ENCODE measurements around the gene NOL3. TPM values are rescaled to one million over a fixed set of nuclear protein-coding genes. Genes with fewer than 3 reads are reported as not detected.

The NOL3 gene
- polyA plus RNA-seq, 2 donors, result 36.7 to 59.0 TPM

DNA sequence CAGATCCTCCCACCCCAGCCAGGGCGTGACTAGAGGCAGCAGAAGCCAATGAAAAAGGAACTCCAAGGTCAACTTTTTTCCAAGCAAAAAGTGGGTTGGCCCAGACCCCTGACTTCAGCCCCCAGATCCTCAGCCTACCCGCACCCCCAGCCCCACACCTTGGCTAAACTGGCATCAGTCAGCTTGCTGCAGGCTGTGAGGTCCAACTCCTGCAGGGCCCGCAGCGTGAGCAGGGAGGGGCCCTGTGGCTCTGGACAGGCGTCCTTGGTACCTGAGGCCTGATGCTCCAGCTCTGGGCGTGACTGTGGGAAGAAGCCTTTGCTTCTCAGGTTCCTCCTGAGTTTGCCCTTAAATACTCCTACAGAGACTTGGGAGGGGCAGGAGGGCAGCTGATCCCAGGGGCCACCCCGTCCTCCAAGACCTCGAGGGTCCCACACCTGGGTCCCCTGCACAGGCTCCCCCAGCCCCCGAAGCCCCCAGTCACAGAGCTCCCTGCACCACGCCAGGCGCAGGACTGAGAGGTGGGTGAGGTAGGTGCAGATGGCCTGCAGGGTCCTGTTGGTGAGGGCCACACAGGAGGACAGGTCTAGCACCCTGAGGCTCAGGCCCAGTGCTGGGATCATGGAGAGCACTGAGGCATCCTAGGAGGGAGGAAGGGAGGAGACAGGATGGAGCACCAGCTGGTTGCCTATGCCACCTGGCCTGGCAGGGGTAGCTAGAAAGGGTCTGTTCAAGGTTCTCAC is 38.0 kb downstream of the NOL3 start:
- Histone ChIP-seq H3K27me3 (ENCODE audit: control insufficient read depth in 1 of 2, insufficient read depth in 2 of 2, low read length in 2 of 2) (no peaks in the 10 kb centered on the region), H3K27ac (ENCODE audit: low read depth in 2 of 2, low read length in 1 of 2) (no peak overlapping the region), H3K4me3 (ENCODE audit: low read depth in 1 of 2, low read length in 2 of 2) (no peak overlapping the region), H3K9me3 (ENCODE audit: control insufficient read depth in 2 of 2, insufficient read depth in 1 of 2, low read depth in 1 of 2, low read length in 1 of 2) (no peaks in the 10 kb centered on the region), H3K36me3 (ENCODE audit: control insufficient read depth in 2 of 2, insufficient read depth in 2 of 2, low read length in 1 of 2) (peaks cover under 1 to 13% of the 10 kb centered on the region in 2 donors), H3K4me1 (ENCODE audit: control insufficient read depth in 2 of 2, insufficient read depth in 2 of 2, low read length in 1 of 2) (peaks cover 0 to 10% of the 10 kb centered on the region in 2 donors)
- WGBS, 2 donors, result 81 to 85% methylated on average over 11 of the region's 11 CpGs

GRCh38 chr16:67209565-67209964 is 39.2 kb downstream of the NOL3 start:
- Histone ChIP-seq H3K36me3 (ENCODE audit: control insufficient read depth in 2 of 2, insufficient read depth in 2 of 2, low read length in 1 of 2) (peaks cover 0 to 5% of the 10 kb centered on the region in 2 donors), H3K27me3 (ENCODE audit: control insufficient read depth in 1 of 2, insufficient read depth in 2 of 2, low read length in 2 of 2) (no peaks in the 10 kb centered on the region), H3K27ac (ENCODE audit: low read depth in 2 of 2, low read length in 1 of 2) (no peak overlapping the region), H3K4me3 (ENCODE audit: low read depth in 1 of 2, low read length in 2 of 2) (no peak overlapping the region), H3K9me3 (ENCODE audit: control insufficient read depth in 2 of 2, insufficient read depth in 1 of 2, low read depth in 1 of 2, low read length in 1 of 2) (no peaks in the 10 kb centered on the region), H3K4me1 (ENCODE audit: control insufficient read depth in 2 of 2, insufficient read depth in 2 of 2, low read length in 1 of 2) (peaks cover 0 to 10% of the 10 kb centered on the region in 2 donors)
- 87 to 91% methylated on average over 6 to 8 of the region's 8 CpGs for WGBS, 2 donors

DNA sequence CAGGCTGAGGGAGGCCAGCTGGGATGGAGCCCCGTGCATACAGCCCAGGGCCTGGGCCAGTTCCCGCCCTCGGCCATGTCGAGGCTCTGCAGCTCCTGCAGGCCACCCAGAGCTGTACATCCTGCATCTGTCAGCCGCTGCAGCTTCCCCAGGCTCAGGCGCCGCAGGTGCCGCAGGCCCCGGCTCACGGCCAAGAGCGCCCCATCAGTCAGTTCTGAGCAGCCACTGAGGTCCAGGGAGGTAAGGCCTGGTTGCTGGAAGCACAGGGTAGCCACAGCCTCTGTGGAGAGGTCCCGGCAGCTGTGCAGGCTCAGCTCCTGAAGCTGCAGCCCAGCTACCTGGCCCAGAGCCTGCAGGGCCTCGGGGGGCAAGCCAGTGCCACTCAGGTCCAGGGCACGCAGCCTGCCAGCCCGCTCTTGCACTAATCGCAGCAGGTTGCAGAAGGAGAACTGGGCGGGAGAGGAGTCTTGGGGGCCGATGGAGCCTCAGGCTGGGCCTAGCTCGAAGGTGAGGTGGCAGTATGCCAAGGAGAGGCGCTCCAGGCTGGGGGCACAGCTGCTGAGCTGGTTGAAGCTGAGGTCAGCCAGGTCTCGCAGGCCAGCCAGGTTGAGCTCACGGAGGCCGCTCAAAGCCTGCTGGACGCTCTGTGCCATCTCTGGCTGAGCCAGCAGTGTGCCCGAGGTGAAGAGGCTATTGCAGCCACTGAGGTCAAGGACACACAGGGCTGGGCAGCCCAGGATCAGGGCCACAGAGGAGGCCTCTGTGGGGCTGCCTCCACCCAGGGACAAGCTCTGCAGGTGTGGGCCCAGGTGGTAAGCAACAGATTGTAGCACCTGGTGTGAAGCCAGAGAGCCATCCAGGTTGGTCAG is 40.0 kb downstream of the NOL3 start:
- Histone ChIP-seq H3K4me3 (ENCODE audit: low read depth in 1 of 2, low read length in 2 of 2) (no peak overlapping the region), H3K27me3 (ENCODE audit: control insufficient read depth in 1 of 2, insufficient read depth in 2 of 2, low read length in 2 of 2) (no peaks in the 10 kb centered on the region), H3K4me1 (ENCODE audit: control insufficient read depth in 2 of 2, insufficient read depth in 2 of 2, low read length in 1 of 2) (peaks cover 0 to 10% of the 10 kb centered on the region in 2 donors), H3K36me3 (ENCODE audit: control insufficient read depth in 2 of 2, insufficient read depth in 2 of 2, low read length in 1 of 2) (peaks cover 0 to 5% of the 10 kb centered on the region in 2 donors), H3K27ac (ENCODE audit: low read depth in 2 of 2, low read length in 1 of 2) (no peak overlapping the region), H3K9me3 (ENCODE audit: control insufficient read depth in 2 of 2, insufficient read depth in 1 of 2, low read depth in 1 of 2, low read length in 1 of 2) (no peaks in the 10 kb centered on the region)
- 85 to 86% methylated on average over 22 to 25 of the region's 25 CpGs for WGBS, 2 donors

GRCh38 chr16:67211674-67212073 is 41.3 kb downstream of the NOL3 start:
- Histone ChIP-seq H3K4me1 (ENCODE audit: control insufficient read depth in 2 of 2, insufficient read depth in 2 of 2, low read length in 1 of 2) (peaks cover 0 to 10% of the 10 kb centered on the region in 2 donors), H3K9me3 (ENCODE audit: control insufficient read depth in 2 of 2, insufficient read depth in 1 of 2, low read depth in 1 of 2, low read length in 1 of 2) (no peaks in the 10 kb centered on the region), H3K36me3 (ENCODE audit: control insufficient read depth in 2 of 2, insufficient read depth in 2 of 2, low read length in 1 of 2) (peaks cover 0 to 2% of the 10 kb centered on the region in 2 donors), H3K4me3 (ENCODE audit: low read depth in 1 of 2, low read length in 2 of 2) (no peak overlapping the region), H3K27ac (ENCODE audit: low read depth in 2 of 2, low read length in 1 of 2) (no peak overlapping the region), H3K27me3 (ENCODE audit: control insufficient read depth in 1 of 2, insufficient read depth in 2 of 2, low read length in 2 of 2) (no peaks in the 10 kb centered on the region)
- 72 to 75% methylated on average over 7 of the region's 7 CpGs for WGBS, 2 donors

DNA sequence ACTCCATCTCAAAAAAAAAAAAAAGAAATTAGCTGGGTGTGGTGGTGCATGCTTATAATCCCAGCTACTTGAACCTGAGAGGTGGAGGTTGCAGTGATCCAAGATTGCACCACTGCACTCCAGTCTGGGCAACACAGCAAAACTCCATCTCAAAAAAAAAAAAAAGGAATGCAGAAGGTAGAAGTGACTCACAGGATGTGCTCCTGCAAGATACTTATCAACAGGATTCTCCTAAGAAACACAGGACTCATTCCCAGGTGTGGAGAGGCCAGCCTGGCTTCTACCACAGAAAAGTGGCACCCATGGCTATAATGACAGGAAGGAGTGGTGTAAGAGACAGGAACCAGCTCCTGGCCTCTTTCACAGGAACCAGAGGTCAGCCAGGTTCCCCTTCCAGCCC is 42.4 kb downstream of the NOL3 start:
- peaks cover 0 to 3% of the 10 kb centered on the region in 2 donors for H3K4me1 ChIP-seq (ENCODE audit: control insufficient read depth in 2 of 2, insufficient read depth in 2 of 2, low read length in 1 of 2)
- H3K9me3 ChIP-seq (ENCODE audit: control insufficient read depth in 2 of 2, insufficient read depth in 1 of 2, low read depth in 1 of 2, low read length in 1 of 2), result no peaks in the 10 kb centered on the region
- no peaks in the 10 kb centered on the region for H3K27me3 ChIP-seq (ENCODE audit: control insufficient read depth in 1 of 2, insufficient read depth in 2 of 2, low read length in 2 of 2)
- H3K27ac ChIP-seq (ENCODE audit: low read depth in 2 of 2, low read length in 1 of 2), result no peak overlapping the region
- H3K4me3 ChIP-seq (ENCODE audit: low read depth in 1 of 2, low read length in 2 of 2), result no peak overlapping the region
- peaks cover 2% of the 10 kb centered on the region in 2 donors for H3K36me3 ChIP-seq (ENCODE audit: control insufficient read depth in 2 of 2, insufficient read depth in 2 of 2, low read length in 1 of 2)

- 78 to 79% methylated on average over 8 of the region's 8 CpGs for WGBS, 2 donors
- no peak overlapping the region for H3K4me3 ChIP-seq (ENCODE audit: low read depth in 1 of 2, low read length in 2 of 2)
These were observed 43.1 kb downstream of the NOL3 start for GRCh38 chr16:67213197-67214019.

DNA sequence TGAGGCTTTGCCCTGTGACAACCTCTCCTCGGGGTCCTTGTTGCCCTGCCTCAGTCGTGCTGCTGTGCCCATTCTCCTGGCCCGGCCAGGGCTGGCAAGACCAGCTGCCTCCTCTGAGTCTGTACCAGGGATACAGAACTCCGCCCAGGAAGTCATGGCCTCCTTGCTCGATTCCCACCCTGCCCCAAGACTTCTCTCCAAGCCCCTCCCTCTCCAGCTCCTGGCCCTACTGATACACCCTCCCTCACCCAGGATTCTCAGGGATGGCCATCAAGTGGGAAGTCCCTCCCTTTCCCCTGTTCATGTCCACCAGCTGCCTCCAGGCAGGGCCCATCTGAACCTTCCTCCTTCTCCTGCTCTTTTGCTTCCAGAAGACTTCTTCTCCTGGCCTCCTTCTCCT is 45.4 kb downstream of the NOL3 start:
- Histone ChIP-seq H3K27ac (ENCODE audit: low read depth in 2 of 2, low read length in 1 of 2) (no peak overlapping the region), H3K4me3 (ENCODE audit: low read depth in 1 of 2, low read length in 2 of 2) (no peak overlapping the region), H3K36me3 (ENCODE audit: control insufficient read depth in 2 of 2, insufficient read depth in 2 of 2, low read length in 1 of 2) (peaks cover 1 to 2% of the 10 kb centered on the region in 2 donors), H3K4me1 (ENCODE audit: control insufficient read depth in 2 of 2, insufficient read depth in 2 of 2, low read length in 1 of 2) (no peaks in the 10 kb centered on the region), H3K27me3 (ENCODE audit: control insufficient read depth in 1 of 2, insufficient read depth in 2 of 2, low read length in 2 of 2) (no peaks in the 10 kb centered on the region), H3K9me3 (ENCODE audit: control insufficient read depth in 2 of 2, insufficient read depth in 1 of 2, low read depth in 1 of 2, low read length in 1 of 2) (no peaks in the 10 kb centered on the region)
- WGBS, 2 donors, result 72 to 80% methylated on average over 5 of the region's 5 CpGs

More at GRCh38 chr16:67213197-67214019, 43.1 kb downstream of the NOL3 start:
- Histone ChIP-seq H3K27ac (ENCODE audit: low read depth in 2 of 2, low read length in 1 of 2) (no peak overlapping the region), H3K9me3 (ENCODE audit: control insufficient read depth in 2 of 2, insufficient read depth in 1 of 2, low read depth in 1 of 2, low read length in 1 of 2) (no peaks in the 10 kb centered on the region), H3K27me3 (ENCODE audit: control insufficient read depth in 1 of 2, insufficient read depth in 2 of 2, low read length in 2 of 2) (no peaks in the 10 kb centered on the region), H3K36me3 (ENCODE audit: control insufficient read depth in 2 of 2, insufficient read depth in 2 of 2, low read length in 1 of 2) (peaks cover 2% of the 10 kb centered on the region in 2 donors), H3K4me1 (ENCODE audit: control insufficient read depth in 2 of 2, insufficient read depth in 2 of 2, low read length in 1 of 2) (no peaks in the 10 kb centered on the region)

DNA sequence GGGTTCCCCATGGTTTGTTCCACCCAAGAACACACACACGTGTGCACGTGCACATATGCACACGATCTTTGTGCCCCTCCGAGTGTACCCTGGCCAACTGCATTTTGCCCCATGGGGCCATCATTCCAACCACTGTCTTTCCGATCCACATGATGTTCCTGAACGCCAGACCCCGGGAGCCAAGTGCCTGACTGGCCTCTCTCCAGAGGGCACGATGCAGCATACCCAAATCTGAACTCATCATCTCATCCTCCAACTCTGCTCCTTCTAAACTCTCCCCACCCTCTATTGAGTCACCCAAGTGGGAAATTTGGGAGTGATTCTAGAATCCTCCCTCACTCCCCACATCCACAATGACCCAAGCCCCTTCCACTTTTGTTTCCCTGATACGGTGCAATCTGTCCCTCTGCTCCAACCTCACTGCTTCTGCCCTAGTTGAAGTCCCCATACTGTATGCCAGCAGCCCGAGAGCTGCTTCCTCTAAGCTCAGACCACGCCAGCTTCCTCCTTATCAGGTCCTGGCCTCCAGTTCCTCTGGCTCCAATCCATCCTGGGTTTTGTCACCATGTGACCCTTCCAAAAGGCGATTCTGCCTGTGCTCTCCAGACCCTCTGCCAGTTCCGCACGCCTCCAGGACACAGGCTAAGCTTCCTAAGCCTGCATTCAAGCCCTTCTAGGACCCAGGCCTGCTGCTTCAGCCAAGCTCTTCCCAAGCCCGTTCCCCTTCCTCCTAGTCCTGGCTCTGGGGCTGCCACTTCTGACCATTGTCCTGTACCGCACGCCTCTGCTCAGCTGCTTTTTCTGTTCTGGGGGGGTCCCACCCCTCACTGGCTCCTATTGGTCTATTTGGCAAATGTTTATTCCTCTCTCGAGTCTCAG is 46.5 kb downstream of the NOL3 start:
- H3K4me1 ChIP-seq (ENCODE audit: control insufficient read depth in 2 of 2, insufficient read depth in 2 of 2, low read length in 1 of 2), result no peaks in the 10 kb centered on the region
- H3K4me3 ChIP-seq (ENCODE audit: low read depth in 1 of 2, low read length in 2 of 2), result no peak overlapping the region
- no peaks in the 10 kb centered on the region for H3K27me3 ChIP-seq (ENCODE audit: control insufficient read depth in 1 of 2, insufficient read depth in 2 of 2, low read length in 2 of 2)
- H3K27ac ChIP-seq (ENCODE audit: low read depth in 2 of 2, low read length in 1 of 2), result peak overlapping the region in 1 of 2 donors; percentile 18
- H3K9me3 ChIP-seq (ENCODE audit: control insufficient read depth in 2 of 2, insufficient read depth in 1 of 2, low read depth in 1 of 2, low read length in 1 of 2), result no peaks in the 10 kb centered on the region
- H3K36me3 ChIP-seq (ENCODE audit: control insufficient read depth in 2 of 2, insufficient read depth in 2 of 2, low read length in 1 of 2), result peaks cover 0 to 2% of the 10 kb centered on the region in 2 donors
- WGBS, 2 donors, result 70% methylated on average over 18 of the region's 18 CpGs

All from esophagus (tissue), 2 donors.